HCT116 (cell line): Measurements from ENCODE around the gene ABCC10. TPM values are rescaled to one million over a fixed set of nuclear protein-coding genes. Genes with fewer than 3 reads are reported as not detected.

ENCODE experiments used
- ATAC-seq: fragments of 200-7000 bp; cut with Tn5 transposase; 2 replicates; pipeline ENCODE4 v1.9.1; 2020; ENCODE audit warnings: mild to moderate bottlenecking, moderate library complexity
- BruUV-seq: library from RNA; stranded (reverse); fragments of 400-500 nt; replicated peaks from 2 replicates; lab custom pipeline; 2021; lab: Mats Ljungman, UMichigan
- CTCF ChIA-PET: fragments of 300-600 bp; sonication (Branson Sonifier 250); formaldehyde crosslinking; loops from one replicate; lab custom pipeline; 2021; ENCODE audit warnings: antibody characterized with exemption; lab: Charles Lee
- POLR2A ChIA-PET: fragments of 300-600, 350-600 bp; sonication (Branson Sonifier 250); formaldehyde crosslinking; loops from one replicate; lab custom pipeline; 2021; ENCODE audit warnings: antibody characterized with exemption; lab: Charles Lee
- RAD21 ChIA-PET, 2 experiments: fragments of 300-600 bp; sonication (Branson Sonifier 250); formaldehyde crosslinking; loops; one replicate each; lab custom pipeline; 2023; ENCODE audit warnings: low total read pairs in 2 of 2; ENCODE audit not compliant: uncharacterized antibody in 2 of 2, unreplicated experiment in 2 of 2, low non-redundant PET in 1 of 2; lab: Charles Lee
- DNase-seq: peaks from one replicate; pipeline ENCODE4 v3.0.0-alpha.2; 2010; ENCODE audit warnings: low read depth, low spot score
- H2AFZ ChIP-seq: fragments of 200-600 bp; shearing (Covaris generic), sonication (generic); 2 replicates; pipeline ENCODE4 v1.6.1; 2017; ENCODE audit warnings: low read depth, mixed run types, mixed read lengths, antibody characterized with exemption, low read length; ENCODE audit not compliant: poor library complexity, severe bottlenecking
- H3K27ac ChIP-seq: 2 replicates; pipeline ENCODE4 v1.5.1; 2012; ENCODE audit warnings: low read depth, low read length
- H3K27me3 ChIP-seq: fragments of 200-600 bp; sonication (generic); 2 replicates; pipeline ENCODE4 v1.6.1; 2016; ENCODE audit warnings: mixed run types, low read length, mixed read lengths; ENCODE audit not compliant: insufficient read depth
- H3K36me3 ChIP-seq, 2 experiments: fragments of 200-500 bp in 1 of 2; fragments of 200-600 bp in 1 of 2; sonication (Bioruptor generic) in 1 of 2; sonication (generic) in 1 of 2; 2 replicates each; pipeline versions ENCODE4 v1.5.1 to v1.6.1; 2014 to 2016; ENCODE audit warnings: low read length in 2 of 2, inconsistent platforms in 1 of 2, mixed read lengths in 1 of 2, mixed run types in 1 of 2; ENCODE audit not compliant: insufficient read depth in 2 of 2, control insufficient read depth in 1 of 2
- H3K4me1 ChIP-seq, 2 experiments: fragments of 200-600 bp in 1 of 2; sonication (generic) in 1 of 2; 2 replicates each; pipeline versions ENCODE4 v1.5.1 to v1.6.1; 2012 to 2017; ENCODE audit warnings: low read length in 2 of 2, inconsistent platforms in 1 of 2, mild to moderate bottlenecking in 1 of 2, mixed read lengths in 1 of 2, mixed run types in 1 of 2, moderate library complexity in 1 of 2; ENCODE audit not compliant: insufficient read depth in 2 of 2, control insufficient read depth in 1 of 2
- H3K4me2 ChIP-seq: fragments of 200-600 bp; sonication (generic); 2 replicates; pipeline ENCODE4 v1.6.1; 2017; ENCODE audit warnings: mixed run types, low read length, mixed read lengths
- H3K4me3 ChIP-seq, 2 experiments: fragments of 200-600 bp in 1 of 2; sonication (generic) in 1 of 2; replicated peaks in 1 of 2; 2 replicates each; pipeline ENCODE4 v1.5.1; 2011 to 2016; ENCODE audit warnings: low read length in 2 of 2, control low read depth in 1 of 2, low read depth in 1 of 2, mild to moderate bottlenecking in 1 of 2, mixed read lengths in 1 of 2, mixed run types in 1 of 2
- H3K79me2 ChIP-seq: fragments of 200-600 bp; sonication (generic); 2 replicates; pipeline ENCODE4 v1.6.1; 2017; ENCODE audit warnings: mild to moderate bottlenecking, mixed run types, low read length, moderate library complexity, mixed read lengths; ENCODE audit not compliant: insufficient read depth
- H3K9ac ChIP-seq: fragments of 200-600 bp; sonication (generic); 2 replicates; pipeline ENCODE4 v1.6.1; 2016; ENCODE audit warnings: low read length, mixed read lengths
- H3K9me2 ChIP-seq: fragments of 200-600 bp; sonication (generic), shearing (Covaris generic); 2 replicates; pipeline ENCODE4 v1.6.1; 2017; ENCODE audit warnings: mixed run types, mild to moderate bottlenecking, moderate library complexity; ENCODE audit not compliant: insufficient read depth
- H3K9me3 ChIP-seq, 2 experiments: fragments of 200-500 bp in 1 of 2; fragments of 200-600 bp in 1 of 2; sonication (Bioruptor generic) in 1 of 2; sonication (generic) in 1 of 2; 2 replicates each; pipeline ENCODE4 v1.6.1; 2014 to 2017; ENCODE audit warnings: low read length in 2 of 2, mixed read lengths in 2 of 2, inconsistent platforms in 1 of 2, low read depth in 1 of 2, mild to moderate bottlenecking in 1 of 2, mixed run types in 1 of 2, moderate library complexity in 1 of 2; ENCODE audit not compliant: control insufficient read depth in 1 of 2, insufficient read depth in 1 of 2
- H4K20me1 ChIP-seq: fragments of 200-600 bp; sonication (generic), shearing (Covaris generic); 2 replicates; pipeline ENCODE4 v1.6.1; 2017; ENCODE audit warnings: mixed run types, mild to moderate bottlenecking, moderate library complexity; ENCODE audit not compliant: insufficient read depth
- CBX3 ChIP-seq: IDR thresholded peaks from 2 replicates; pipeline ENCODE4 v1.6.1; 2012; ENCODE audit warnings: low read depth
- CEBPB ChIP-seq: IDR thresholded peaks from 2 replicates; pipeline ENCODE4 v1.6.1; 2012; ENCODE audit warnings: low read depth
- EGR1 ChIP-seq: IDR thresholded peaks from 2 replicates; pipeline ENCODE4 v1.6.1; 2012; ENCODE audit warnings: low read depth
- ELF1 ChIP-seq: IDR thresholded peaks from 2 replicates; pipeline ENCODE4 v1.6.1; 2012; ENCODE audit warnings: low read depth, borderline replicate concordance
- EZH2 ChIP-seq: fragments of 200-600 bp; sonication (generic); IDR thresholded peaks from 2 replicates; pipeline ENCODE4 v1.6.1; 2017; ENCODE audit warnings: antibody characterized with exemption, mixed run types
- FOSL1 ChIP-seq: IDR thresholded peaks from 2 replicates; pipeline ENCODE4 v1.6.1; 2012; ENCODE audit warnings: low read depth
- JUND ChIP-seq: IDR thresholded peaks from 2 replicates; pipeline ENCODE4 v1.6.1; 2012
- POLR2A ChIP-seq: IDR thresholded peaks from 2 replicates; pipeline ENCODE4 v1.7.0; 2011; ENCODE audit warnings: borderline replicate concordance; ENCODE audit not compliant: insufficient read depth, insufficient read length; ENCODE audit errors: extremely low read depth
- POLR2AphosphoS5 ChIP-seq: IDR thresholded peaks from 2 replicates; pipeline ENCODE4 v1.6.1; 2011; ENCODE audit warnings: mild to moderate bottlenecking, low read depth, low read length, moderate library complexity
- SIN3A ChIP-seq: IDR thresholded peaks from 2 replicates; pipeline ENCODE4 v1.6.1; 2012; ENCODE audit warnings: low read depth
- SRF ChIP-seq: IDR thresholded peaks from 2 replicates; pipeline ENCODE4 v1.6.1; 2012; ENCODE audit warnings: low read depth
- TCF7L2 ChIP-seq: IDR thresholded peaks from 2 replicates; pipeline ENCODE4 v1.7.0; 2011; ENCODE audit warnings: borderline replicate concordance, inconsistent platforms; ENCODE audit not compliant: insufficient read depth, insufficient read length; ENCODE audit errors: extremely low read depth
- YY1 ChIP-seq: IDR thresholded peaks from 2 replicates; pipeline ENCODE4 v1.6.1; 2011; ENCODE audit warnings: low read length, low read depth, moderate library complexity, mild to moderate bottlenecking; ENCODE audit not compliant: insufficient replicate concordance; ENCODE audit errors: extremely low read depth
- ZNF274 ChIP-seq: fragments of 200-500 bp; sonication (Bioruptor generic); IDR thresholded peaks from 2 replicates; pipeline ENCODE4 v1.6.1; 2014; ENCODE audit warnings: mild to moderate bottlenecking, low read depth, low read length, inconsistent platforms
- intact Hi-C: fragments of 100-400 bp; cut with micrococcal nuclease; formaldehyde crosslinking; loops from 2 replicates; pipeline ENCODE4 v1.10.0; 2022
- total RNA-seq: library from RNA; stranded (reverse); gene quantifications from one replicate; pipeline ENCODE4 v1.2.1, GENCODE V29; 2021; ENCODE audit not compliant: unreplicated experiment
- TF ChIP-seq, protein P1 (sequence below): IDR thresholded peaks from 2 replicates; pipeline ENCODE4 v1.6.1; 2012
- TF ChIP-seq, protein P2 (sequence below), 3 experiments: fragments of 200-600 bp in 1 of 3; sonication (generic) in 1 of 3; IDR thresholded peaks in 2 of 3; conservative IDR thresholded peaks in 1 of 3; 2 replicates each; pipeline ENCODE4 v1.5.1; 2012 to 2017; ENCODE audit warnings: low read depth in 2 of 3, low read length in 2 of 3, antibody characterized with exemption in 1 of 3, borderline replicate concordance in 1 of 3, control low read depth in 1 of 3, mild to moderate bottlenecking in 1 of 3, mixed read lengths in 1 of 3, mixed run types in 1 of 3, moderate library complexity in 1 of 3; ENCODE audit not compliant: insufficient read depth in 1 of 3
- TF ChIP-seq, protein P3 (sequence below): IDR thresholded peaks from 2 replicates; pipeline ENCODE4 v1.6.1; 2012
- TF ChIP-seq, protein P4 (sequence below): IDR thresholded peaks from 2 replicates; pipeline ENCODE4 v1.6.1; 2011; ENCODE audit warnings: mild to moderate bottlenecking, low read length, moderate library complexity; ENCODE audit not compliant: insufficient replicate concordance; ENCODE audit errors: extremely low read depth
- TF ChIP-seq, protein P5 (sequence below): IDR thresholded peaks from 2 replicates; pipeline ENCODE4 v1.6.1; 2012; ENCODE audit warnings: low read depth

ABCC10 gene
- total RNA-seq, 1 experiment from 2014 or later = 29.9 TPM

DNA sequence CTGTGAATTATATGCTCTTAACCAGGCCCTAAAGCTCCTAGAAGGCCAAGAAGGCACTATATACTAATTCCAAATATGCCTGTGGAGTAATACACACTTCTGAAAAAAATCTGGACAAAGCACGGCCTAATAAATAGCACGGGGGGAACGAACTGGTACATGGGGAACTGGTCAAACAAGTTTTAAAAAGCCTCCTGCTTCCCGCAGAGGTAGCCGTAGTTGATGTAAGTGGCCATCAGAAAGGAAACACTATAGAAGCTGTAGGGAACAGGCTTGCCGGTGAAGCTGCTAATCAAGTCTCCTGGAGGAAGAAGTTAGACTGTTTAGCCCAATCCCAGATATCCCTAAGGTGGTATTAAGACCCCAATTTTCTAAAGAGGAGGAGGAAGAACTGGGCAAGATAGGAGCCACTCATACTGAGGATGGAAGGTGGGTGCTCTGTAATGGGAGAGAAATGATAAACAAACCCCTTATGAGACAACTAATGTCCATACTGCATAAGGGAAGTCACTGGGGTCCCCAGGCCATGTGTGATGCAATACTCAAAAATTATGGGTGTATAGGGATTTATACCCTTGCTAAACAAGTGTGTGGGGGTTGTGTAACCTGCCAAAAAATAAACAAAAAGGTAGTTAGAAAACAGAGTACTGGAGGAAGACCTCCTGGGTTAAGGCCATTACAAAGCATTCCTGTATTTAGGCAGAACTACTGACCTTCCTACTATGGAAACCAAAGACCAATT is 30.8 kb upstream of the ABCC10 start:
- BruUV-seq = no TSS peak
- no peak for DNase-seq
- ChIA-PET POLR2A (no interaction called here), CTCF (no interaction called here), RAD21 (no interaction called here)
- Histone ChIP-seq H3K4me3 (no peak overlapping the region), H3K9me3 (no peaks in the 10 kb centered on the region), H3K4me2 (no peak overlapping the region), H3K27ac (no peak overlapping the region), H3K9ac (no peak overlapping the region), H2AFZ (no peak overlapping the region), H3K27me3 (peaks cover 3% of the 10 kb centered on the region; the same call in 1 of the 2 replicates), H3K9me2 (no peaks in the 10 kb centered on the region), H4K20me1 (no peaks in the 10 kb centered on the region), H3K79me2 (no peaks in the 10 kb centered on the region), H3K4me1 (peaks cover 0 to 7% of the 10 kb centered on the region in 2 experiments; a peak in 1 of 4 replicates), H3K36me3 (no peaks in the 10 kb centered on the region)
- intact Hi-C loops = no loop called here
- TF ChIP-seq ELF1 (no peak), ZNF274 (no peak), TCF7L2 (no peak), YY1 (no peak), CEBPB (no peak), SRF (no peak), FOSL1 (no peak), JUND (no peak), POLR2A (no peak), EGR1 (no peak), POLR2AphosphoS5 (no peak), SIN3A (no peak), CBX3 (no peak), EZH2 (no peak)
- TF ChIP-seq, protein P1, sequence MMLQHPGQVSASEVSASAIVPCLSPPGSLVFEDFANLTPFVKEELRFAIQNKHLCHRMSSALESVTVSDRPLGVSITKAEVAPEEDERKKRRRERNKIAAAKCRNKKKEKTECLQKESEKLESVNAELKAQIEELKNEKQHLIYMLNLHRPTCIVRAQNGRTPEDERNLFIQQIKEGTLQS = no peak
- TF ChIP-seq, protein P2, sequence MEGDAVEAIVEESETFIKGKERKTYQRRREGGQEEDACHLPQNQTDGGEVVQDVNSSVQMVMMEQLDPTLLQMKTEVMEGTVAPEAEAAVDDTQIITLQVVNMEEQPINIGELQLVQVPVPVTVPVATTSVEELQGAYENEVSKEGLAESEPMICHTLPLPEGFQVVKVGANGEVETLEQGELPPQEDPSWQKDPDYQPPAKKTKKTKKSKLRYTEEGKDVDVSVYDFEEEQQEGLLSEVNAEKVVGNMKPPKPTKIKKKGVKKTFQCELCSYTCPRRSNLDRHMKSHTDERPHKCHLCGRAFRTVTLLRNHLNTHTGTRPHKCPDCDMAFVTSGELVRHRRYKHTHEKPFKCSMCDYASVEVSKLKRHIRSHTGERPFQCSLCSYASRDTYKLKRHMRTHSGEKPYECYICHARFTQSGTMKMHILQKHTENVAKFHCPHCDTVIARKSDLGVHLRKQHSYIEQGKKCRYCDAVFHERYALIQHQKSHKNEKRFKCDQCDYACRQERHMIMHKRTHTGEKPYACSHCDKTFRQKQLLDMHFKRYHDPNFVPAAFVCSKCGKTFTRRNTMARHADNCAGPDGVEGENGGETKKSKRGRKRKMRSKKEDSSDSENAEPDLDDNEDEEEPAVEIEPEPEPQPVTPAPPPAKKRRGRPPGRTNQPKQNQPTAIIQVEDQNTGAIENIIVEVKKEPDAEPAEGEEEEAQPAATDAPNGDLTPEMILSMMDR (IDR thresholded peaks at IDR 0.05 in 2 of 3, conservative IDR thresholded peaks at IDR 0.05 in 1 of 3; ENCODE audit: borderline replicate concordance in 1 of 3, insufficient read depth in 1 of 3, low read depth in 2 of 3, low read length in 2 of 3) = no peak
- TF ChIP-seq, protein P3, sequence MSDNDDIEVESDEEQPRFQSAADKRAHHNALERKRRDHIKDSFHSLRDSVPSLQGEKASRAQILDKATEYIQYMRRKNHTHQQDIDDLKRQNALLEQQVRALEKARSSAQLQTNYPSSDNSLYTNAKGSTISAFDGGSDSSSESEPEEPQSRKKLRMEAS = no peak
- TF ChIP-seq, protein P4, sequence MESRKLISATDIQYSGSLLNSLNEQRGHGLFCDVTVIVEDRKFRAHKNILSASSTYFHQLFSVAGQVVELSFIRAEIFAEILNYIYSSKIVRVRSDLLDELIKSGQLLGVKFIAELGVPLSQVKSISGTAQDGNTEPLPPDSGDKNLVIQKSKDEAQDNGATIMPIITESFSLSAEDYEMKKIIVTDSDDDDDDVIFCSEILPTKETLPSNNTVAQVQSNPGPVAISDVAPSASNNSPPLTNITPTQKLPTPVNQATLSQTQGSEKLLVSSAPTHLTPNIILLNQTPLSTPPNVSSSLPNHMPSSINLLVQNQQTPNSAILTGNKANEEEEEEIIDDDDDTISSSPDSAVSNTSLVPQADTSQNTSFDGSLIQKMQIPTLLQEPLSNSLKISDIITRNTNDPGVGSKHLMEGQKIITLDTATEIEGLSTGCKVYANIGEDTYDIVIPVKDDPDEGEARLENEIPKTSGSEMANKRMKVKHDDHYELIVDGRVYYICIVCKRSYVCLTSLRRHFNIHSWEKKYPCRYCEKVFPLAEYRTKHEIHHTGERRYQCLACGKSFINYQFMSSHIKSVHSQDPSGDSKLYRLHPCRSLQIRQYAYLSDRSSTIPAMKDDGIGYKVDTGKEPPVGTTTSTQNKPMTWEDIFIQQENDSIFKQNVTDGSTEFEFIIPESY = no peak
- TF ChIP-seq, protein P5, sequence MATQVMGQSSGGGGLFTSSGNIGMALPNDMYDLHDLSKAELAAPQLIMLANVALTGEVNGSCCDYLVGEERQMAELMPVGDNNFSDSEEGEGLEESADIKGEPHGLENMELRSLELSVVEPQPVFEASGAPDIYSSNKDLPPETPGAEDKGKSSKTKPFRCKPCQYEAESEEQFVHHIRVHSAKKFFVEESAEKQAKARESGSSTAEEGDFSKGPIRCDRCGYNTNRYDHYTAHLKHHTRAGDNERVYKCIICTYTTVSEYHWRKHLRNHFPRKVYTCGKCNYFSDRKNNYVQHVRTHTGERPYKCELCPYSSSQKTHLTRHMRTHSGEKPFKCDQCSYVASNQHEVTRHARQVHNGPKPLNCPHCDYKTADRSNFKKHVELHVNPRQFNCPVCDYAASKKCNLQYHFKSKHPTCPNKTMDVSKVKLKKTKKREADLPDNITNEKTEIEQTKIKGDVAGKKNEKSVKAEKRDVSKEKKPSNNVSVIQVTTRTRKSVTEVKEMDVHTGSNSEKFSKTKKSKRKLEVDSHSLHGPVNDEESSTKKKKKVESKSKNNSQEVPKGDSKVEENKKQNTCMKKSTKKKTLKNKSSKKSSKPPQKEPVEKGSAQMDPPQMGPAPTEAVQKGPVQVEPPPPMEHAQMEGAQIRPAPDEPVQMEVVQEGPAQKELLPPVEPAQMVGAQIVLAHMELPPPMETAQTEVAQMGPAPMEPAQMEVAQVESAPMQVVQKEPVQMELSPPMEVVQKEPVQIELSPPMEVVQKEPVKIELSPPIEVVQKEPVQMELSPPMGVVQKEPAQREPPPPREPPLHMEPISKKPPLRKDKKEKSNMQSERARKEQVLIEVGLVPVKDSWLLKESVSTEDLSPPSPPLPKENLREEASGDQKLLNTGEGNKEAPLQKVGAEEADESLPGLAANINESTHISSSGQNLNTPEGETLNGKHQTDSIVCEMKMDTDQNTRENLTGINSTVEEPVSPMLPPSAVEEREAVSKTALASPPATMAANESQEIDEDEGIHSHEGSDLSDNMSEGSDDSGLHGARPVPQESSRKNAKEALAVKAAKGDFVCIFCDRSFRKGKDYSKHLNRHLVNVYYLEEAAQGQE = no peak
- ATAC-seq = no peak
